ENCODE data around the gene MSL3B.

Gene MSL3B

DNA sequence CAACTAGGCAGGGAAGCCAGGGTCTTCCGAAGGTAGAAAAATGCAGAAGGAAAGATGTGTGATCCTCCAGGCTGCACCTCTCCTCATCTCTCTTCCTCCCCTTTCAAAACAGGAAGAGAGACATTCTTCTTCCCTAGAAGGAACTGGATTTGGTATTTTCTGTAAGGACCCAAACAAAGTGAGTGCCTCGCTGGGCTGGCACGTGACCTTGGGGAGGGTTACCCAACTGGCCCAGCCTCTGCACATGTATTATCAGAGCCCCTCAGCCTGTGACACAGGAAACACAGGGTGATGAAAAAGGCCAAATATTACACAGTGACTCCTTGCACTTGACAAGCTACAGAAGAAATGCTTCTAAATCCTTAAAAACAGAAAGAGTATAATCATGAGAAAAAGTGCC is 16.1 kb downstream of the MSL3B start:
- intact Hi-C loops (cut with DNase I), result no loop called here
- DNase-seq, result no peak
- TF ChIP-seq, protein P1, sequence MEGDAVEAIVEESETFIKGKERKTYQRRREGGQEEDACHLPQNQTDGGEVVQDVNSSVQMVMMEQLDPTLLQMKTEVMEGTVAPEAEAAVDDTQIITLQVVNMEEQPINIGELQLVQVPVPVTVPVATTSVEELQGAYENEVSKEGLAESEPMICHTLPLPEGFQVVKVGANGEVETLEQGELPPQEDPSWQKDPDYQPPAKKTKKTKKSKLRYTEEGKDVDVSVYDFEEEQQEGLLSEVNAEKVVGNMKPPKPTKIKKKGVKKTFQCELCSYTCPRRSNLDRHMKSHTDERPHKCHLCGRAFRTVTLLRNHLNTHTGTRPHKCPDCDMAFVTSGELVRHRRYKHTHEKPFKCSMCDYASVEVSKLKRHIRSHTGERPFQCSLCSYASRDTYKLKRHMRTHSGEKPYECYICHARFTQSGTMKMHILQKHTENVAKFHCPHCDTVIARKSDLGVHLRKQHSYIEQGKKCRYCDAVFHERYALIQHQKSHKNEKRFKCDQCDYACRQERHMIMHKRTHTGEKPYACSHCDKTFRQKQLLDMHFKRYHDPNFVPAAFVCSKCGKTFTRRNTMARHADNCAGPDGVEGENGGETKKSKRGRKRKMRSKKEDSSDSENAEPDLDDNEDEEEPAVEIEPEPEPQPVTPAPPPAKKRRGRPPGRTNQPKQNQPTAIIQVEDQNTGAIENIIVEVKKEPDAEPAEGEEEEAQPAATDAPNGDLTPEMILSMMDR (IDR thresholded peaks at IDR 0.05), result no peak
- Histone ChIP-seq H3K4me3 (no peak overlapping the region), H3K27me3 (no peaks in the 10 kb centered on the region), H3K9me3 (no peaks in the 10 kb centered on the region), H3K27ac (no peak overlapping the region), H3K36me3 (no peaks in the 10 kb centered on the region), H3K4me1 (no peaks in the 10 kb centered on the region)
- no peak for ATAC-seq

DNA sequence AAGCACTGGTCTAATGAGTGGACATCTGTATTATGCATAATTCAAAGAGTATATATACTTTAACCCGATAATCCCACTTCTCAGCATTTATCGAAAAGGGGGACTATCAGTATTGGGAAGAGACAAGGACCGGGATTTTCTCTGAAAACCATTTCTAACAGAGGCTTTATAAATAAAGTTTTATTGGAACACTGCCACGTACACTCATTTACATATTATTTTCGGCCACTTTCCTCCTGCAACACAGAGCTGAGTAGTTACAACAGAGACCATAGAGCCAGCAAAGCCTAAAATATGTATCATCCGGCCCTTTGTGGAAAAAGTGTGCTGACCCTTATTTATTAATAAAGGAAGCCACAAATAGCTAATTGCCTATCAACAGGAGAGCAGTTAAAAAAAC is 17.0 kb downstream of the MSL3B start:
- intact Hi-C loops (cut with DNase I), result no loop called here
- H3K4me3 ChIP-seq, result no peak overlapping the region
- no peaks in the 10 kb centered on the region for H3K36me3 ChIP-seq
- DNase-seq, result no peak
- H3K27me3 ChIP-seq, result no peaks in the 10 kb centered on the region
- no peaks in the 10 kb centered on the region for H3K4me1 ChIP-seq
- TF ChIP-seq, protein P1 (IDR thresholded peaks at IDR 0.05), result no peak
- no peak overlapping the region for H3K27ac ChIP-seq
- no peak for ATAC-seq
- no peaks in the 10 kb centered on the region for H3K9me3 ChIP-seq

DNA sequence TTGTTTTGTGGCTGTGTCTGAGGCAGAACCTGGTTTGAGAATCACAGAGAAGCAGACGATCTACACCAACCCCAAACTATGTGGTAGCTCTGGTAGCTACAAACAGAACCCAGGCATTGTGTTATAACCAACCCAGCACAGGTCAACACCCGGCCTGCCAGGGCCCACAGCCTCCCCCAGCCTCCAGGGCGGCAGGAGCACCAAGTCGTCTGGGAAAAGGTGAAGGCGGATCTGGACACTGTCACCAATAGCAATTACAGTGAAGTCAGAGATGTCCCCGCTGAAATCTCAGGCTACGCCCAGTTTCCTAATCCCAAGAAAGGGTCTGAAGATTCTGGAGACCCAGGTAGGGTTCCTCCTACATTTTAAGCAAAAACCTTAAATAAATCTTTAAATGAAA is 17.4 kb downstream of the MSL3B start:
- Histone ChIP-seq H3K36me3 (no peaks in the 10 kb centered on the region), H3K9me3 (no peaks in the 10 kb centered on the region), H3K4me3 (no peak overlapping the region), H3K27ac (no peak overlapping the region), H3K27me3 (no peaks in the 10 kb centered on the region), H3K4me1 (no peaks in the 10 kb centered on the region)
- ATAC-seq (no peak), DNase-seq (no peak)
- intact Hi-C loops (cut with DNase I), result no loop called here
- TF ChIP-seq, protein P1 (IDR thresholded peaks at IDR 0.05), result no peak

DNA sequence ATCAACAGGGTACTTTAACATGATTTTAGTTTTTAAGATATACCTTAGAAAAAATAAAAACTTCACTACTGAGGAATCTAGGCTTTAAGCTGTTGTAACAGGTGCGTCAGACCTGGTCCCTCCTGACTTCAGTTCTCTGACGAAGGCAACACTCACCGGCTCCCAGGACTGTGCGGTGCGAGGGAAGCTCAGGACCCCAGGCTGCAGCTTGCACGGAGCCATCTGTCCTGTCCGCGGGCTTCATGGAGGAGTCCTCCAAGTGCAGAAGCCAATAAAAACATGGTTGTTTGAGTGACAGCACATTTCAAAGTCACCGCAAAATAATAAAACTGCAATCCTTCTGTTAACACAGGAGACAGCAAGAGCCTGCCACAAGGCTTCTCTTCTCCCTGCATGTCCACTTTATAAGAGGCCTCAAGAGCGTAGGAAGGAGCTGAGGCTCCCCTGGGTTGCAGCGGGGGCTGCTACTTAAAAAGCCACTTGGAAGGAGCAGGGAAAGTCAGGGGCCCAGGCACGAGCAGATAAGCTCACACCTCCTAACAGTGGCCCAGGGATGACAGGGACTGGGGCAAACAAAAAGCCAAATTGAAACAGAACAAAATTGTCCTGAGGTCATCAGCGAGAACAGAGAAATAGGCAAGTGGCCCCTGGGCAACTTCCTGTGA is 18.4 kb downstream of the MSL3B start:
- no peak for ATAC-seq
- H3K27ac ChIP-seq, result no peak overlapping the region
- H3K4me3 ChIP-seq, result no peak overlapping the region
- no peaks in the 10 kb centered on the region for H3K9me3 ChIP-seq
- TF ChIP-seq, protein P1 (IDR thresholded peaks at IDR 0.05), result no peak
- no peaks in the 10 kb centered on the region for H3K27me3 ChIP-seq
- no peak for DNase-seq
- intact Hi-C loops (cut with DNase I), result no loop called here
- H3K36me3 ChIP-seq, result no peaks in the 10 kb centered on the region
- H3K4me1 ChIP-seq, result no peaks in the 10 kb centered on the region

DNA sequence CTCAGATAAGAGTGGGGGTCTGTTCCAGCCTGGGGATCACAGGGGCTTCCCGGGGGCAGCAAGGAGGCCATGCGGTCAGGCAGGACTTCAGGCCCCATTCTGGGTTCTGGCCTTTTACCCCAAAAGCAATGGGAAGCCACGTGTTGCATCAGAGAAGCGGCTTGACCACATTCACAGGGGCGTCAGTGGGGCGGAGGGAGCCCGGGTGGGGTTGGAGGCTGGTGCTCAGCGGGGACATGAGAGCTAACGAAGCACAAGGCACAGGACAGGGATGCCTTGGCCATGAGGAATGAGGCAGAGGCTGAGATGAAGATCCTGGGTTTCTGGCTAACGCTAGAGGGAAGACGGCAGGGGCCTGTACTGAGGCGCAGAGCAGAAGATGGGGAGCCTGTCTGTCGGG is 19.9 kb downstream of the MSL3B start:
- Histone ChIP-seq H3K27ac (no peak overlapping the region), H3K27me3 (no peaks in the 10 kb centered on the region), H3K4me1 (no peaks in the 10 kb centered on the region), H3K36me3 (no peaks in the 10 kb centered on the region), H3K9me3 (no peaks in the 10 kb centered on the region), H3K4me3 (no peak overlapping the region)
- TF ChIP-seq, protein P1 (IDR thresholded peaks at IDR 0.05), result no peak
- DNase-seq (no peak), ATAC-seq (no peak)
- intact Hi-C loops (cut with DNase I), result no loop called here

Measured in upper lobe of right lung (tissue), 1 donor.